Inflammatory macrophage treated with lipopolysaccharide for 1 hour (primary cell): ENCODE data around the gene GPR3.
"Not testable (repeated sequence)": the region's sequence is repeated elsewhere in the genome, so short reads cannot be mapped to it uniquely, and the experiment has no call there.

Experiments used
- DNase-seq, 2 donors: peaks; one replicate each; pipeline ENCODE4 v3.0.0-alpha.2; 2020 to 2022

GPR3 gene

DNA sequence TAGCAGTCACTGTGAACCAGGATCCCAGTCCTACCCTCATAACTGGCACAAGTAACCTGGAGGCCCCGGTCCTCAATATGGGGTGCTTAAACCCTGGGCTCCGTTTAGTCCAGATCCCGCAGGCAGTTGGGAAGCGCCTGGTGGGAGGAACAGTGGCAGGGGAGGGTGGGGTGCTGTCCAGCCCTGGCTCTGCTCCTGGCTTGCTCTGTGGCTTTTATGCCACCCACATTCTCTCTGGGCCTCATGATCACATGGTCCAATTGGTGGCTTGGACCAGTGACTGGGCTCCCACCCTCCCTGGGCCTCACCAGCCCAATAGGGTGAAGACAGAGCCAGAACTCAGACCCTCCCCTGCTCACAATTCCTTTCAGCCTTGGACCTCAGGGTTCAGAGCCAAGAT lies 12.2 kb upstream of the GPR3 start:
- peak in 1 of 2 donors; percentile 34 for DNase-seq

GRCh38 chr1:27380766-27381733 lies 11.4 kb upstream of the GPR3 start:
- no peak for DNase-seq

DNA sequence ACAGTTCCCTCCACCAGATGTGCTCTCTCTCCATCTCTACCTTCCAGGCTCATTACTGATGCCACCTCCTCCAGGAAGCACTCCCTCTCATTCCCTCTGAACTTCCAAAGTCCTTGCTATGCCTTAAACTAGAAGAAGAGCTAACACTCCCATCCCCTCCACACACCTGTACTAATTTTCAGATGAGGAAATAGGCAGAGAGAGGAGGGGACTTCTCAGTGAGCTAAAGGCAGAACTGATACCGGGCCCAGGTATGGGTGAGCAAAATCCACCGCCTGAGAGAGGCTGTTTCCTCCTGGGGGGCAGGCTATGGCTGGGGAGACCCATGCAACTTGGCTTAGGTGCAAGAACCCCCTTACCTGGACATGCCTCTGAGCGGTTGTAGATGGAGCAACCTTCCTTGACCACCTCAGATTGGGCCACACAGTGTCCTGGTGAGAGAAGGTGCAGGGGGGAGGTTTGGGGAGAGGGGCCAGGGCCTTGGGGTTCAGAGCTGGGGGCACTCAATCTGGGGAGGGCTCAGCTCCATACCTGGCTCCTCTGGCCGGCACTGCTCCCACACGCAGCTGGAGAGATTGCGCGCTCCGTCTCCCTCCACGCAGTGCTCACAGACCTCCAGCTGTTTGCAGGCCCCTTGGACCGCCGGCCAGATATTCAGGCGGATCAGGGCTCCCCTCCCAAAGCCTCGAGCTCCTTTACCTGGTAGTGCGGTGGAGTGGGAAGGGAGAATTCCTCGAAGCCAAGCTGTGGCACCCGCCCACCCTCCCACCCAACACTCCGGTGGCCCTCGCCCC lies 10.3 kb upstream of the GPR3 start:
- DNase-seq = no peak

DNA sequence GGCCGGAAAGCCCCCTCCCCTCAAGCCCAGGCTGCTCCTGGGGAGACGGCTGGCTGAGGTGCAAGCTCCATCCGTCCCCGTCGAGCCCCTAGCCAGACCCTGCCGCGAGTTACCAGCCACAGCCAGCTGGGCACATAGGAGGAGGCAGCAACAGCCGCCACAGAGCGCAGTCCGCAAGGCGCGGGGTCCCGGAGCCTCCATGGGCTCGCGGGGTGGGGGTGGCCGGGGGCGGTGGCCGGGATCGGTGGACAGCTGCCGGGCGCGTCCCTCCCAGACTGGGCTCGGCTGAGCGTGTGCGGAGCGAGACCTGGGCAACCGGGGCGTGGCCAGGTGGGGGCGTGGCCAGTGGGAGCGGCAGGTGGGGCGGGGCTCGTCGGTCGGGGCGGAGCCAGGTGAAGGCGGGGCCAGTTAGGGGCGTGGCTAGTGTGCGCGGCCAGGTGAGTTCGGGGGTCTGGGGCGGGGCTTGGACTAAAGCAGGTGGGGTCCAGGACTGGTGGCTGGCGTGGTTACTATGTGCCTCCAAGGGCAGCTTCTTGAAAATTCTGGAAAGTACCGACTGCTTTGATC lies 9.3 kb upstream of the GPR3 start, which contains the start of gene CD164L2:
CD164L2 (minus strand) TSS at position 295 of the 567 bp plus-strand sequence; CDS start at position 201, 94 bp downstream.
- no peak for DNase-seq

- DNase-seq = no peak
Observed at GRCh38 chr1:27383661-27384060, 8.8 kb upstream of the GPR3 start.

DNA sequence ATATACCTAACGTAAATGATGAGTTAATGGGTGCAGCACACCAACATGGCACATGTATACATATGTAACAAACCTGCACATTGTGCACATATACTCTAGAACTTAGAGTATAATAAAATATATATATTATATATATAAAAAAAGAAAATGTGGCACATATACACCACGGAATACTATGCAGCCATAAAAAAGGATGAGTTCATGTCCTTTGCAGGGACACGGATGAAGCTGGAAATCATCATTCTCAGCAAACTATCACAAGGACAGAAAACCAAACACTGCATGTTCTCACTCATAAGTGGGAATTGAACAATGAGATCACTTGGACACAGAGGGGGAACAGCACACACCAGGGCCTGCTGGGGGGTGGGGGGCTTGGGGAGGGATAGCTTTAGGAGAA lies 7.6 kb upstream of the GPR3 start:
- not testable (repeated sequence) for DNase-seq

- peak in 1 of 2 donors; percentile 64 for DNase-seq
Observed at GRCh38 chr1:27388337-27389005, 4.0 kb upstream of the GPR3 start.

DNA sequence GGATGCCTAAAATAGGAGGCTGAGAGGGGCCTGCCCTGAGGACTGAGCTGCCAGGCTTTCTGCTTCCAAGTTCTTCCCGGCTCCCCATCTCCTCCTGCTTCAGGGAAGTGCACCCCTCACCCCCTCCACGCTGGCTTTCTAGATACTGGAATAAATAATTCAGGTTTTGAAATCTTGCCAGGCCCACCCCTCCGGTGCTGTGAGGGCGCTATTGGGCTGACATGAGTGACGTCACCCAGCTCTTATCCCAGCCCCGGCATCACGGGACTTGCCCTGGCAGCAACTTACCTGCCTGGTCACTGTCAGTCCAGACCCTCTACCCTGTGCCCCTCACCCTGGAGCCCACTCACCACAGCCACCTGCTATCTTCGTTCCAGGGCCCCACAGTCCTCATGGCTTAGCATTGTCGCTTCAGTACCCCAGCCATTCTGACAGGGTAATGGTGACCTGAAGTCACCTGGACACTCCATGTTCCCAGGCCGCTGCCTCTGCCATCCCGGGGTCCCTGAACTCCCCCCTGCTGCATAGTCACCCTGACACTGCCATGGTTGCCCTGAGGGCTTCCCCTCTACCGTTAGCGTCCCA lies 819 bp upstream of the GPR3 start:
- DNase-seq = no peak

- DNase-seq = no peak
Observed at GRCh38 chr1:27392778-27393635, 585 bp downstream of the GPR3 start.

GRCh38 chr1:27393641-27394281 lies 1.3 kb downstream of the GPR3 start:
- no peak for DNase-seq

DNA sequence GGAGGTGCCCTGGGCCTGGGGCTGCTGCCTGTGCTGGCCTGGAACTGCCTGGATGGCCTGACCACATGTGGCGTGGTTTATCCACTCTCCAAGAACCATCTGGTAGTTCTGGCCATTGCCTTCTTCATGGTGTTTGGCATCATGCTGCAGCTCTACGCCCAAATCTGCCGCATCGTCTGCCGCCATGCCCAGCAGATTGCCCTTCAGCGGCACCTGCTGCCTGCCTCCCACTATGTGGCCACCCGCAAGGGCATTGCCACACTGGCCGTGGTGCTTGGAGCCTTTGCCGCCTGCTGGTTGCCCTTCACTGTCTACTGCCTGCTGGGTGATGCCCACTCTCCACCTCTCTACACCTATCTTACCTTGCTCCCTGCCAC lies 1.8 kb downstream of the GPR3 start:
- no peak for DNase-seq

GRCh38 chr1:27394925-27395324 lies 2.5 kb downstream of the GPR3 start:
- DNase-seq = no peak

- peak; percentile 49 to 84 for DNase-seq
Observed at GRCh38 chr1:27395441-27396195, 3.2 kb downstream of the GPR3 start.

DNA sequence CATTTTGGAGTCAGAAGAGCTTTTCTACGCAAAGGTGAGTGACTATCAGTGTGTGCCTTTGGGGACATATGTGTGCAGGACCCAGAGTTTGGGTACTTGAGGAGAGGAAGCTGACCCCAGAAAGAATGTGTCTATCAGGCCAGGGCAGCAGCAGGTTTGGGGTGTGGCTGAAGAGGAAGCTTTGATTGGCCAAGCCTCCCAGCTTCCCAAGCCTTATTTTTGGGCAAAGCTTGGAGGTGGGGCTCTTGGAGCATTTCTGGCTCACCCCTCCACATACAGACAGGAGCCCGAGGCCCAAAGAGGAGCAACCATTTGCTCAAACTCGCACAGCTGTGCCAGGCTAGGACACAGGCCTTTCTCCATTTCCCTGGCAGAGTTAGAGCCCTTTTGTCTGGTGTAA lies 4.7 kb downstream of the GPR3 start:
- no peak for DNase-seq

- DNase-seq = no peak
Observed at GRCh38 chr1:27397749-27398148, 5.3 kb downstream of the GPR3 start.

- DNase-seq = no peak
Observed at GRCh38 chr1:27398405-27399149, 6.2 kb downstream of the GPR3 start.

DNA sequence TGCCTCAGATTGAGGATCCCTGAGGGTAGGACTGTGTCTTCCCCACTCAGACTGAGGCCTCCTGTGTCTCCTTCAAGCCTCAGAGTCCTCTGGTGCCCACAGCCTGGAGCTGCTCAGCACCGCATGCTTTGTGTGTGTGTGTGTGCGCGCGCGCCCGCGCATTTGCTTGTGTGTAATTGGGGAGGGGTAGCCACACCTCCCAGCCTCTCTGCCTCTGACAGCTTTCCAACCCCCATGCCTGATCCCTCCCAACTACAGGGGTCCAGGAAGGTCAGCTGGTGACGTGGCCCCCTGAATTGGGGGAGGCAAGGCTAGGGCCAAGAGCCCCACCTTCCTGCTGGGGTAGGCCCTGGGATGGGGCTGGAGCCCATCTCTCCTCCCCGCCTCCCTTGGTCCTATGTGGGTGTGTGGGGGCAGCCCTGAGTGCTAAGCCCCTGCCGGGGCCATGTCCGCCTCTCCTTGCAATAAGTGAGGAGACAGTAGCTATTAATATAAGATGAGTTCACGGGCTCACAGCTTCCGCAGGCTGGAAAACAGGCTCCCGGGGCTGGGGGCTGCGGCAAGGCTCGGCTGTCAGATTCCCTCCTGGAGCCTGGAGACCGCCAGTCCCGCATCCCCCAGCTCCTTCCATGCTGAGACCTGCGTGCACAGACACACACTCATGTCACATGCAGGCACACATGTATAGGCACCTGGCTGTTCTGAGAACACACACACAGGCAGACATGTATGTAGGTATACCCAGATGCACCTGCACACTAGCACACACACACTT lies 7.0 kb downstream of the GPR3 start:
- no peak for DNase-seq
